GM21576 (cell line): ENCODE measurements around the gene GFPT1.

ENCODE experiments used
- ATAC-seq: cut with Tn5 transposase; IDR thresholded peaks from one replicate; pipeline ENCODE4 v1.9.1; 2021; ENCODE audit warnings: mild to moderate bottlenecking, moderate library complexity; ENCODE audit not compliant: unreplicated experiment

The GFPT1 gene

DNA sequence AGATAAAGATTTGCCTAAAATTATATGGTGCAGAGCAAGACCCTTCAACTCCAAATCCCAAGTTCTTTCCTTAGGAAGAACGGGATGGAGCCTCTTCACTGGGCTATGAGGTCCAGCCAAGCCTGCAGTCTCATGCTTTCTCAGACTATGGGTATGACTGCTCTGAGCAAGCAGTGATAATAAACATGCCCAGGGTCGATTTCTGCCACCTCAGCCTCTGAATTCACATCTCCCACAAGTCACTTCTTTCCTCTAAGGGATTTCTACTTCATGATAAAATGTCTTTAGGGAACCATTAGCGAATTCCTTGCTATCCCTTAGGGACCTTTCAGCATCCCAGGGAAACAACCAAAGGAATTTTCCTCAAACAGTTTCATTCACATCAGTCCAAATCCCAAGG, 94.8 kb downstream of the GFPT1 start:
- ATAC-seq = no peak

DNA sequence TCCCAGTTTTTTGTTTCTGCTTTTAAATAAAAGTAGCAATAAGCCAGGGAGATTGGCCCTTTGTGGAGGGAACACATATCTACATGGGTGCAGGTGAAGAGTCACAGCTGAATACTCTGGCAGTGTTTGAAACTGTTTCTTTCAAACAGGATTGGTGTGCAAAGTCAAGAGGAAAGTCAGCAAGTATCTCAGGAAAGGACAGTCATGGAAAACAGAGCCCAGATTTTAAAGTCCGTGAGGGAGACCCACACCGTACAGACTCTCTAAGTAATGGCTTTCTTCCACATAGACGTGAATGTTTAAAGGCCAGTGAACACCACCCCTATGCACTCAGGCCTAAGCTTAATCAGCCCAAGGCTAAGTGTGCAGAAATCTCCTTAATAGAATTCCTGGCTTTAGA, 95.3 kb downstream of the GFPT1 start:
- no peak for ATAC-seq

DNA sequence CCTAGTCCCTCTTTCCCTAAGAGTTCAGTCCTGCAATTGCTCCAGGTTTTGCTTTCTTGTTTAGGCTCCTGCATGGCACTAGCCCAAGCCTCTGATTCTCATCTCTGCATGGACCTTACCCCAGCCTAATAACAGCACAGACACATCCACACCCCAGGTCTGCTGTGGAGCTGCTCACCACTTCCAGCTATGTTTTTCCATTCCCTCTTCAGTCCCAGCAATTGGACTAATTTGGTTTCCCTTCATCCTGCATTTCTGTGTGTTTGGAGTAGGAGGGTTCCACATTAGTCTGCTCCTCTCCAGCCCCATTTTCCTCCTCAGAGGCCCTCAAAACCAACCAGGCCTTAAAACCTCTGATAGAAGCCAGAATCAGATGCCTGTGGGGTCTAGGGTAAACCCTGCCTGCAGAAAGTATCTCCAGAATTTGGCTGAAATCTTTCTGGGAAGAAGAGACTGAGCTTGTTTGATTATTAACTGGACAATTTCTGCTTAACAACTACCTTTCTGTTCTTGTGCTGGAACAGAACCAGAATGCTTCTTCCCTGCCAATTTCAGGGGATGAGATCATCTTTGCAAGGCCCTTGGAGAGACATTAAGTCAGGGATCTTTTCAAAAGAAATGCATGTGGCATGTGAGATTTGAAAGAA, 95.9 kb downstream of the GFPT1 start:
- no peak for ATAC-seq

DNA sequence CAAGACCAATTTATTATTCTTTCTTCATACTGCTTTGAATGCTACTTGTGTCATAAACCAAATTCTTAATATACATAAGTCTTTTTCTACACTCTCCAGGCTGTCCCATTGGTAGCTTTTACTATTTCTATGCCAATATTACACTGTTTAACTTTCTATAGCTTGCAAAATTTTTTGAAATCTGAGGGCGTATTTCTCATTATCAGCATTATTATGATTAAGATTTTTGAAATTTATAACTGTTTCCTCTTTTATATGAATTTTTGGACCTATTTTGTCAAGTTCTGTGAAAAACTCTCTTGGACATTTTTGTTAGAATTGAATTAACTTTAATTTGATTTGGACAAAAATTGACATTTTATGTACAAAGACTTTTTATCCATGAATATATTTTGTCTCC, 98.6 kb downstream of the GFPT1 start:
- no peak for ATAC-seq

DNA sequence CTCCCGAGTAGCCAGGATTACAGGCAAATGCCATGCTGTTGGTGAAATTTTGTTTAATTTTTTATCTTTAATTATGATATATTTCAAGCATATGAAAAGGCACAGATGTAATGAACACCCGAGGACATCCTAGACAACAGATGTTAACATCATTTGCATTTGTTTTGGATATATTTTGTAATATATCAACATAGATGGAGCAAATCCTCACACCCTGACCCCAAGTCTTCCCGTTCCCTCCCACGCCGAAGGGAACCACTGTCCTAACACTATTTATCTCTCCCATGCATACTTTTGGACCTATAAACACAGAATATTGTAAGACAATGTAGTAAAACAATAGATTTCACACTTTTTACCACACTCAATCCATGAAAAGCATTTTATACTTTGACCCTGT, 99.5 kb downstream of the GFPT1 start:
- no peak for ATAC-seq

DNA sequence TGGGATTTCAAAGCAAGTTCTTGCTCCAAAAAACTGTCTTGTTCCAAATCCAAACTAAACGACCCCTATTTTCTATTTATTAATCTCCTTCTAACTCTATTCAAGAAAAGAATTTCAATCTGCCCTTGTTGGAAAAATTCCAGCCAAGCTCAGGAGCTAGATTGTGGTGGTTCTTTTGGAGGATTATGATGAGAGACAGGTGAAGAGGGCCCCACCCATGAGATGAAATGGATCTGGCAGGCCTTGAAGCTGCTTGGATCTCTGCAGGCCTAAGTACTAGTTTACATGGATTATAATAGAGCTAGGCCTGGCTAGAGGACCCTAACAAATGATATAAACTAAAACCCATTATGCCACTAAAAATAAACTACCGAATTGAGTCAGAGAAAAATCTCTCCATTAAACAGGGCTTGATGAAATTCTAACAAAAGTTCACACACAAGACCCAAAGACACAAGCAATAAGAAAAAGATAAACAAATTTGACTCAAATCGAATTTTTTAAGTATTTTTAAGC, 101.6 kb downstream of the GFPT1 start:
- no peak for ATAC-seq

DNA sequence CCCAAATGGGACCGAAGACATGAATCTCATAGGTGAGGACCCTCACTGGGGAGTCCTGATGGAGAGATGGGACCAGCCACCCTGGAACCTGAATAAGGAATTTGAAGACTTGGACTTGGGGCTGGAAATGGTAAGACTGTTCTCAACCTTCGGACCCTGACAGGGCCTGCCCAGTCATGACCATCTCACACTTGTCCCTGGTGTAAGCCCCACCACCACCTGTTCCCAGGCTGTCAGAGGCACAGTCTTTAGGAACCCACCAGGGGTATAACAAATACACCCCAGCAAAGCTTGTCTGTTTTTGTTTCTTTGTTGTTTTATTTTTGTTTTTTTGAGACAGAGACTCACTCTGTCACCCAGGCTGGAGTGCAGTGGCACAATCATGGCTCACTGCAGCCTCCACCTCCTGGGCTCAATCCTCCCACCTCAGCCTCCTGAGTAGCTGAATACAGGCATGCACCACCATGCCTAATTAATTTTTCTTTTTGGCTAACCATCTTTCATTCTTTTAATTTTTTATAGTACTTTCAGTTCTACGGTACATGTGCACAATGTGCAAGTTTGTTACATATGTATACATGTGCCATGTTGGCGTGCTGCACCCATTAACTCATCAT, 106.1 kb downstream of the GFPT1 start:
- no peak for ATAC-seq

DNA sequence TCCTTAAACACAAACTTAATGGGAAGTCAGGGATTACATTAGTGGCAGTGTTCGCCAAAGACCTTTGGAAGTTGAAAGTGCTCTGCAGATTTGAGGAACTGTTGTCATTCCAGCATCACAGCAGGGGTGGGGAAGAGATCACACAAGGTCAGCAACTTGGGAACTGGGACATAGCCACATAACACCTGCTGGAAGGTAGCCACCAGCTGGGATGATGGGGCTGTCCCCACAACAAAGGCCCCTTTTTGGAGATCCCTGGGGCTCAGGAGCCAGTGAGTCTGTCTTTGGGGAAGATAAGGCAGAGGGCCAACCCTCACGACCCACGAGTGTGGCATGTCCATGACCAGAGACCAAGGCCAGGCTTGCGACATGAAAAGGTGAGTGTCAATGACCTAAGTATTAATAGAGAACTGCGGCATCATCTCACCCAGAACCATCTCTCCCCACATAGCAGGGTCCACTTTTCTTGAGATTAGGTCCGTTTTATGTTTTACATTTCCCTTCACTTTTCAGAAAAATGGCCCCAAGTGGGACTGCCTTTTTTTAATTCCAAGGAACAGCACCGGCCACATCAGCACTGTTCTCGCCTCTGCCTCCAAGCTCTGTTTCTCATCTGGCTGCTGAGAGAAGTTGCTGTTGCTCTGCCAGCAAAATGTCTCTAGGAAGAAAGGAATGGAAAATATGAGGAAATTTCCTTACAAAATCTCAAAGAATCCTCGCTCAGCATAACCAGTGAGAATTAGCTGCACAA, 106.9 kb downstream of the GFPT1 start:
- ATAC-seq = no peak

DNA sequence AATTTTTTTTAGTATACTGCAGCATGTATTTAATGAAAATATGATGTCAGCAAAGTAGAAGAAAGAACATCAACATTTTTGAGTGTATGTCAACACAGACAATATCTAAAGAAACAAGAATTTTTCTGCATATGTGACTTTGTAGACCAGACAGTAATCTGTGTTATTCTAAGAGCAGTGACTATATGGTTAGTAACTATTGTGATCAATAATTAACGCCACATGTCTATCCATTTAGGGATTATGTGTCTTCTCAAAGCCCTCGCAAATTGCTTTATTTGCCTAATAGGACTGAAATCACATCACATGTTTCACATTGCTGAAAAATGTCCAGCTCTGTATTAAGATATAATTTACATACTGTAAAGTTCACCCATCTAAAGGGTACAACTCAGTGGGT, 107.8 kb downstream of the GFPT1 start:
- ATAC-seq = no peak

DNA sequence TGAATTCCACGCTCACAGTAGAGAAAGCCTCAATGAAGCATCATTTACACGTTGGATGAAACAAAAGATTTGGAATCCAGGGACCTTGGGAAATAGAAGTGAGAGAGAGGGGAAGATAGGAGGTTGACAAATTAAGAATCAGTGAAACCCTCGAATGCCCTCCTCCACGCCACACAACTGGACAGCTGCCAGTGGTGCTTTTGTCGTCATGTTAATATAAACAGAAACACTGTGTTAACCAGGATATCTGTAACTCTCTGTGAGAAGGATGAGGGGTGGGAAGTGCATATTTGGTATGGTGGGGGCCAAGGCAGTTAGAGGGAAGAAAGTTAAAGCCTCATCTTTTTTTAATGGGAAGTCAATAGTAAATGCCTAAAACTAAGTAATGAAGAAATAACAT, 108.7 kb downstream of the GFPT1 start:
- no peak for ATAC-seq

DNA sequence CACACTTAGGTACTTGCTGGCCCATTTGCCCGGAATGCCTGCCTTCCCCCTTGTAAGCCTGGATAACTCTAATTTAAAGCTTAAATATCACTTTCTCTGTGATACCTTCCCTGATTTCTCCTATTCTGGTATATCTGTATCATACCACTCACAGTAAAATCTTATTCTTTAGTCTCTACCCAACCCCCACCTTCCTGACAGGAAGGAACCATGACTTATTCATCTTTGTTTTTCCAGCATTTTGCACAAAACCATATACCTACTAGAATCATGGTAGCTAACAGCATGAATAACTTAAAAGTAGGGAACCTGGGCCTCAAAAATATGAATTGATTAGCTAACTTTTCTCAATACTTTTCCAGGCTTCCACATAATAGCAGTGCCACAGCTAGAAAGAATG, 111.5 kb downstream of the GFPT1 start:
- no peak for ATAC-seq

DNA sequence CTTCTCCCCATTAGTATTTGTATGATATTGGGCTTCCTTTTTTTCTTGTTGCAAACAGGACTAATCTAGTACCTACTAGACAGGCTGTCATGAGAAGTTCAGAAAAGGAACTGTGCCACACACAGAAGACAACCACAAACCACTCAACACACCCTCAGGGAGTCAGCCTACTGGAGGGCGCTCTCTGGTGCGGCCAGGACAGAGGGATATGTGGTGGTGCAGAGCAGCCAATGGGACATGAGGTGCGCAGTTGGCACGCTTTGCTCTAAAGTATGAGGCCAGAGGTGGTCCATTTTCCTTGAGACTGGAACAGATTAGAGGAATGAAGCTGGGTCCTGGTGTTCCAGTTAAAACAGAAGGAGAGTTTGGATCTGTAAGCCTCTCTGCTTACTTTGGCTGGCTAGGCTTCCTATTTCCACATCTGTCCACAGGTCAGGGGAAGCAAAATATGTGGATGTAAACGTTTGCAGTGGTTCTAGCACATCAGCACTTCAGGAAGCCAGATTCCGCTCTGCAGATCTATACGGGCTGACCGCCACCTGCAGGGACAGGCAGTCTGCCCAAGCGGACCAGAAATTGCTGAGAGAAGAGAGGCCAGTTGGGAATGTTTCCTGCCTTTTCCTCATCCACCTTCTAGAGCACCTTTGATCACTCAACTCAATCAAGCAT, 114.1 kb downstream of the GFPT1 start:
- ATAC-seq = no peak

DNA sequence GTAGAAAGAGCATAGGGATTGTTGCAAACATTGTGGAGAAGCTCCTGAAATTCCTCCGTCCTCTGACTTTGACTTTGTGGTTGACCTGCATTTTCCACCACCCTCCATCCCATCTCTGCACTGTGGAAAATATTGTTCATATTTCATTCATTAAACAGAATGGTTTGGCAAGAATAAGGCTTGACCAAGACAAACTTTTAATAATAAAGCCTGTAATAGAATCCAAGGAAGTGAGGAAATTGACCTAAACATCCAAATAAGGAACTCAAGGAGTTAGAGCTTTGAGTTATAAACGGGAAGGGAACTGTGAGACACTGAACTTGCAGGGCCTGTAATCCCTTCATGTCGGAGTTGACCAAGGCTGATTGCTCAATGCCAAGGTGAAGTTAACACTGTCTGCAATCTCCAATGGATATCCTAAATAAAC, 115.2 kb downstream of the GFPT1 start:
- ATAC-seq = no peak
